GM18507 (cell line): ENCODE data around the gene NOL4L.
A peak's percentile ranks its signal among the peaks of the same experiment; 100 is the strongest.
"Not testable (repeated sequence)": the region's sequence is repeated elsewhere in the genome, so short reads cannot be mapped to it uniquely, and the experiment has no call there.

ENCODE experiments used
- DNase-seq: peaks from one replicate; pipeline ENCODE4 v3.0.0; 2011; ENCODE audit warnings: low read depth; ENCODE audit not compliant: insufficient read length; ENCODE audit errors: extremely low spot score
- FAIRE-seq: peaks from 2 replicates; lab custom pipeline; 2011; peaks lifted over from hg19 to GRCh38; lab: Jason Lieb, UNC

The NOL4L gene

GRCh38 chr20:32468860-32469259 lies 116.3 kb downstream of the NOL4L start:
- FAIRE-seq (no peak), DNase-seq (no peak)

- no peak for DNase-seq
- no peak for FAIRE-seq
Observed at GRCh38 chr20:32468313-32468640, 116.9 kb downstream of the NOL4L start.

GRCh38 chr20:32467506-32468312 lies 117.4 kb downstream of the NOL4L start:
- DNase-seq (no peak), FAIRE-seq (no peak)

GRCh38 chr20:32466739-32467505 lies 118.2 kb downstream of the NOL4L start:
- DNase-seq (no peak), FAIRE-seq (no peak)

DNA sequence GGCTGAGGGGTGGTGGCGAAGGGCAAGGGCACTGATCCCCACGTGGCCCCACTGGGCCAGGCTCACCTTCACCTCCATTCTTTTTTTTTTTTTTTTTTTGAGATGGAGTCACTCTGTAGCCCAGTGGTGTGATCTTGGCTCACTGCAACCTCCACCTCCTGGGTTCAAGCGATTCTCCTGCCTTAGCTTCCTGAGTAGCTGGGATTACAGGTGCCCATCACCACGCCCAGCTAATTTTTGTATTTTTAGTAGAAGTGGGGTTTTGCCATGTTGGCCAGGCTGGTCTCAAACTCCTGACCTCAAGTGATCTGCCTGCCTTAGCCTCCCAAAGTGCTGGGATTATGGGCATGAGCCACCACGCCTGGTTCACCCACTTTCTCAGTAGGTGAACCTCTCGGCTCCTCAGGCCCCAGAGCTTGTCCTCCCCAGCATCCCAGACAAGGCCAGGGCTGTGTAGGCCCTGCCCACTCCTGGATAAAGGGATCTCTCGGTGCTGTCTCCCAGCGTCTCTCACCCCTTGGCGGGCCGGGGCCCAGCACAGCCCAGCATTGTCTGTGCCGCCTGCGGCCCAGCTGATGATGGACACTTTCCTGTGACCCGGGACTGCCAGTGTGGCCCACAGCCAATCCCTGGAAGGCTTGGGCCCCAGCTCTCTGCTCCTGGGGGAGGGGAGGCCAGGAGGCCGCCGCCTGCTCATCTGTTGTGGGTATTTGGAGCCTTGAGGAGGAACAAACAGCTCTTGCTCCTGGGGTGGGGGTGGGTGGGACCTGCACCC lies 119.0 kb downstream of the NOL4L start:
- FAIRE-seq, DNase-seq: not testable (repeated sequence)

DNA sequence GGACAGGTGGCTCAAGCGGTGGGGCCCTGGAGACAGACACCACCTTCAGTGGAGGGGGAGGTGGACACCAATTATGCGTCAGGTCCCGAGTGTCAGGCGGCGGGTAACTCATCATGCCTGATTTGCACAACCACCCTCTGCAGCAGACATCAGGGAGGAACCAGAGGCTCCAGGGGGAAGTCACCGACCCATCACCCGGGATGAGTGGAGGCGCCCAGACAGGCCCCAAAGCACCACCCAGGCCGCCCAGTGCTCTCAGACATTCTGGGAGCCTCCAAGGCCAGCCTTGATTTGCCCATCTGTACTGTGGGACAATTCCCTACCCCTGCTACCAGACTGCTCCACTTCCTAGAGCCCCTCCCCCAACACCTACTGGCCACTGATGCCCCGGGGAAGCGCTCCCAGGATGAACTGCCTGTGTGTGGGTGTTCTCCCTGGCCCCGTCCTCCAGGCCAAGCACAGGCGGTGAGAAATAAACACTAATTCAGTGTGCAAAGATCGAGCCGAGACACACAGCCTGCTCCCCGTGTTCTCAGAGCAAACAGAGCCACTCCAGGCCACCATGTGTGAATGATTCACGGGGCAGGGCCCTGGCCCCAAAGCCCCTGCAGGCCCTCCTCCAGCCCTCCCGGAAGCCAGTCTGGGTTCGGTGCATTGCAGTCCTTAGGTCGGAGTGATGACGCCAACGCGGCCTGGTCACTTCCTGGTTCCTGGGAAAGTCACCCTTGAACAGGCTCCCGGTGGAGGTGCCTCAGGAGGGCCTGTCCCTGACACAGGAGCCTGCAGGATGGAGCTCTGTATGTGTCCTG lies 119.8 kb downstream of the NOL4L start:
- FAIRE-seq (no peak), DNase-seq (no peak)

GRCh38 chr20:32464401-32465091 lies 120.6 kb downstream of the NOL4L start:
- FAIRE-seq, result no peak
- DNase-seq, result no peak

- DNase-seq, result no peak
- FAIRE-seq, result no peak
Observed at GRCh38 chr20:32463642-32464400, 121.3 kb downstream of the NOL4L start.

DNA sequence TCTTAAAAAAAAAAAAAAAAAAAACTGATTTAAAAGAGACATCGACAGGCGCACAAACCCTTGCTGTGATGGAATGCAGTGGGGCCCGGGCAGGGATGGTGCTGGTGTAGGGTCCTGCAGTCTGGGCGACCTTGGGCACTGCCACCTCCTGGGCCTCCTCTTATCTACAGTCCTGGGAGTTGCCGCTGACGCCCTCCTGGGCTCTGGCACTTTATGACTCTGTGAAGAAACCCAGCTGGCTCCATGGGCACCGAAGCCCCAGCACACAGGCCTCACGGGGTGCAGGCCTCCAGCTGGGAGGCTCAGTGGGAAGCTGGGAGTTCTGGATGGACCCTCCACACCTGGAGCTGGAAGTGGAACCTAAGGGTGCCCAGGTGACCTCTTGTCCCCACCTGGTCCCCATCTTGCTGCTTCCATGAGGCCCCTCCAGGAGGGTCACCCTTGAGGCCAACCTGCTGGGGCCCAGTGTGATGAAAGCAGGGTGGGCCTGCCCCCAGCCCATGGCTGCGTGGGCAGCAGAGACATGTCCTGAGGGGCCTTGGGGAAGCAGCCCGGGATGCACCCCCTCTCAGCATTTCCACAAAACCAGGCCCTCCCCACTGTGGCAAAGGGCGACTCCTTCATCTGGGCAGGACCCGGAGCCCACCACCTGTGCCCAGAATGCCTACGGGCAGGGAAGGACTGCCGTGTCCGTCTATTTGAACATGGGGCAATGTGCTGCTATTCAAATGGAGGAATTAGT lies 122.1 kb downstream of the NOL4L start:
- FAIRE-seq, result no peak
- no peak for DNase-seq

DNA sequence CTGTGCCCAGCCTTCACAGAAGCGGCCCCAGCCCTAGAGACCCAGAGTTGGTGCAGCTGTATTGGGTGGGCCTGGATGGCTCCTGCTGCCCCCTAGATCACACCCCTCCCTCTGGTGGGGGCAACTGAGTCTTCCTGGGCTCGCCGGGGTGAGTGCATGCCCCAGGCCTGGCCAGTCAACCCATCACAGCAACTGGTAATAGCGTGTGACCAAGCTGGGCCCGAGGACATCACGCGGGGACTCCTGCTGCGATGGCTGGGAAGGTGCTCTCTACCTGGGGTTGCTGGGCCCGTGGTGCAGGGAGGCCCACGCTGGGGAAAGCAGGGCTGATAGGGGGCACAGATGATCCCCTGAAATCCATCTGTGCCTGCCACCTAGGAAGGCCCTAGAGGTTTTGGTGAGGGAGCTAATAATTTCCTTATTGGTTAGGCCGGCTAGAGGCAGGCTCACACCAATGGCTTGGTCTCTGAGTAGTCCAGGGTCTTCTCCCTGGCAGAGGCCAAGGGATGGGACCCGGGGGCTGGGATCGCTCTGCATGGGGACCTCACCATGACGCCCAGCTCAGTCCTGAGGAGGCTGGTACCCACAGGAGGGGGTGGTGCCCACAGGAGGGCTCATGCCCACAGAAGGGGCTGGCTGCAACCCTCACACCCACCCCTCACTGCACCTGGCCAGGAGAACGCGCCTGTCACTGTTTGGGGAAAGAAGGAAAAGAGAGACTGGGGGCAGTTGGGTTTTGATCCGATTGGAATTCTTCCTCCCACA lies 123.1 kb downstream of the NOL4L start:
- FAIRE-seq (no peak), DNase-seq (no peak)

DNA sequence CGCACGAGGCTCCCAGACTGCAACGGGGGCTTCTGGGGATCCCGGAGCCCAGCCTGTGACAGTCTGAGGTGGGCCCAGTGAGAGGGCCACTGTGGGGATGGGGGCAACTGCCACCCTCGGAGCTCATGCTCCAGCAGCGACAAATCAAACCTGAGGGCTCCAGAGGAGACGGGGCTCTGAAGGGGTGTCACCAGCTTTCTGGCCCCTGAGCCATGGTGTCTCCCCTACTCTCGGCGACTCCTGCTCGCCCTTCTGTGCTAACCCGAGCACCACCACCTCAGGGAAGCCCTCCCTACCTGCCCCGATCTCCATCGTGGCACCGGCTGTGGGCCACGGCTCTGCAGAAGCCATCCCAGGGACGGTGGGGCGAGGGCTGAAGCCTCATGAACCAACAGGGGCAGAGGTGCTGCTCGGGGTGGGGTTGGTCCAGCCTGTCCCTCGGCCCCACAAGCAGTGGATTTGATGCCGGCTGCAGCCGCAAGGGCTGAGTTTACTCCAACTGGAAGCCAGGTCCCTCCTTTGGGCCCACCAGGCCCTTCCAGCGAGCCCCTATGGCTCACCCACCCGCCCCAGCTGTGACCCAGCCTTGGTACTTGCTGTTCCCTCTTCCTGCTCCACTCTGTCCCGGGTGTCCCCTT lies 124.3 kb downstream of the NOL4L start:
- DNase-seq, result no peak

GRCh38 chr20:32460231-32460630 lies 124.9 kb downstream of the NOL4L start:
- DNase-seq (no peak), FAIRE-seq (no peak)

More for the DNA sequence above, 124.3 kb downstream of the NOL4L start:
- FAIRE-seq, result no peak

GRCh38 chr20:32458837-32459220 lies 126.3 kb downstream of the NOL4L start:
- FAIRE-seq (no peak), DNase-seq (no peak)

GRCh38 chr20:32458061-32458836 lies 126.9 kb downstream of the NOL4L start:
- no peak for DNase-seq
- no peak for FAIRE-seq

- FAIRE-seq (peak; percentile 71), DNase-seq (peak; percentile 71)
Observed at GRCh38 chr20:32457479-32457986, 127.6 kb downstream of the NOL4L start.
